ENCODE data around the gene CATSPERZ.

Gene CATSPERZ

DNA sequence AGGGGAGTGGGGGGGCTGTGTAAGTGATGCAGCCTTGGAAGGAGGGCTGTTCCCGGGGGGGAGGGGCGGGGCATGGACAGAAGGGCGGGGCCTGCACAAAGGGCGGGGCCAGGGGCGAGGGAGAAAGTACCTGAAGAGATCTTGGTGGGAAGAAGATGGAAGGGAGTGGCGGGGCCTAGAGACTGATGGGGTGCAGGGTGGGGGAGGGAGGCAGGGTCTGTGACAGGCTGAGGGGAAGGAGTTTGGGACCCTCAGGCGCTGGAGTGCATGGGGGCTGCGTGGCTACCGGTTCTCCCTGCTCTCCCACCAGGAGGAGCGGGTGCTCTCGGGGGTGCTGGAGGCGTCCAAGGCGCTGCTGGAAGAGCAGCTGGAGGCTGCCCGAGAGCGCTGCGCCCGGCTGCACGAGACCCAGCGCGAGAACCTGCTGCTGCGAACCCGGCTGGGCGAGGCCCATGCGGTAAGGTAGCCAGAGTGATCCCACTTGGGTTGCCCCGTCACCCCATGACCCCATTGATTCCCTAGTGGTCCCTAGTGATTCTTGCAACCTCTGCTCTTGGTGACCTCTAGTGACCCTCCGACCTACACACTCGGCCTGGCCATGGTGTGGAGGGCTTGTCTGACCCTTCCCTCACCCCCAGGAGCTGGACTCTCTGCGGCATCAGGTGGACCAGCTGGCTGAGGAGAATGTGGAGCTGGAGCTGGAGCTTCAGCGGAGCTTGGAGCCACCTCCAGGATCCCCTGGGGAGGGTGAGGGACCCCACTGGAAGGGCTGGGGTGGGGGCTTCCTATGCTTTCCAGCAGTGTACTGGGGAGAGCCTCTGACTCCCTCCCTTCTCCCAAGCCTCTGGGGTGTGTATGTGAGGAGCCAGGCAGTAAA, 42.9 kb downstream of the CATSPERZ start:
- no peak for DNase-seq

DNA sequence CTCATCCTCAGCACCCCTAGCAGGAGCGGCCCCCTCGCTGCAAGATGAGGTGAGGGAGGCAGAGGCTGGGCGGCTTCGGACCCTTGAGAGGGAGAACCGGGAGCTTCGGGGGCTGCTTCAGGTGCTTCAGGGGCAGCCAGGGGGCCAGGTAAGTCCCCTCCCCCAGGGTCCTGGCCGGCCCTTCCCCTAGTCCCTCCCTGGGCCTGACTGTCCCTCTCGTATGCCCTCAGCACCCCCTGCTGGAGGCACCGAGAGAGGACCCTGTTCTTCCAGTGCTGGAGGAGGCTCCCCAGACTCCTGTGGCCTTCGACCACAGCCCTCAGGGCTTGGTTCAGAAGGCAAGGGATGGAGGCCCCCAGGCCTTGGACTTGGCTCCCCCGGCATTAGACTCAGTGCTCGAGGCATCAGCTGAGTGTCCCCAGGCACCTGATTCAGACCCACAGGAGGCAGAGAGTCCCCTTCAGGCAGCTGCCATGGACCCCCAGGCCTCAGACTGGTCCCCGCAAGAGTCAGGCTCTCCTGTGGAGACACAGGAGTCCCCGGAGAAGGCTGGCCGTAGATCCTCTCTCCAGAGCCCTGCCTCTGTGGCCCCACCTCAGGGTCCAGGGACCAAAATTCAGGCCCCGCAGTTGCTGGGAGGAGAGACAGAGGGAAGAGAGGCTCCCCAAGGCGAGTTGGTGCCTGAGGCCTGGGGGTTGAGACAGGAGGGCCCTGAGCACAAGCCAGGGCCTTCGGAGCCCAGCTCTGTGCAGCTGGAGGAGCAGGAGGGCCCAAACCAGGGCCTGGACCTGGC, 43.8 kb downstream of the CATSPERZ start:
- no peak for DNase-seq

DNA sequence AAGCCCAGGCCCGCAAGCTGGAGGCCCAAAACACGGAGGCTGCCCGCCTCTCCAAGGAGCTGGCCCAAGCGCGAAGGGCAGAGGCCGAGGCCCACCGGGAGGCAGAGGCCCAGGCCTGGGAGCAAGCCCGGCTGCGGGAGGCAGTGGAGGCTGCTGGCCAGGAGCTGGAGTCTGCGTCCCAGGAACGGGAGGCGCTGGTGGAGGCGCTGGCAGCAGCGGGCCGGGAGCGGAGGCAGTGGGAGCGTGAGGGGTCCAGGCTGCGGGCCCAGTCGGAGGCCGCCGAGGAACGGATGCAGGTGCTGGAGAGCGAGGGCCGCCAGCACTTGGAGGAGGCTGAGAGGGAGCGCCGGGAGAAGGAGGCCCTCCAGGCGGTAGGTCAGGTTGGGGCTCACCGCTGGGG, 44.6 kb downstream of the CATSPERZ start:
- DNase-seq, result no peak

DNA sequence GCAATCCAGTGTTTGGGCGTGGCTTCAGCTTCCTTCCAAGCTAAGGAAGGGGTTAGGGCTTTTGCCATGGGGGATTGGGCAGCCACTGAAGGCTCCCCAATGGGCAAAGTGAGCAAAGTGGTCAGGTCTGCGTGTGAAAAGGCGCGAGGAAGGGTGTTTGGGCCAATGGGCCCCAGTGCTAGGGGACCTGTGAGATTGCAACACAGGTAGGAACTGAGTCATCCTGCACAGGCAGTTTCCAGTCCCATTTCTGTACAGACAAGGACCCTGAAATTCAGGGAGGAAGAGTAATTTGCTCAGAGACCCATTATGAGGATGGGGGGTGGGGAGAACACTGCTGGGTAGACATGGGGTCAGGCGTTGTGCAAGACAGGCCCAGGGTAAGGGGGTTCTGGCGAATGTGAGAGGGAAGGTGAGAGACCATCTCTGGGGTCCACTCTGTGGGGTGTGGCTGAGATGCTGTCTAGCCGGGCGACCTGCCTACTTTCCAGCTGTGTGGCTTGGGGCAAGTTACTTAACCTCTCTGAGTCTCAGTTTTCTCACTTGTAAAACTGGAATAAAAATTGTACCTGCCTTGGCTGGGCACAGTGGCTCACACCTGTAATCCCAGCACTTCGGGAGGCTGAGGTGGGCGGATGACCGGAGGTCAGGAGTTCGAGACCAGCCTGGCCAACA, 47.2 kb downstream of the CATSPERZ start:
- DNase-seq, result no peak

DNA sequence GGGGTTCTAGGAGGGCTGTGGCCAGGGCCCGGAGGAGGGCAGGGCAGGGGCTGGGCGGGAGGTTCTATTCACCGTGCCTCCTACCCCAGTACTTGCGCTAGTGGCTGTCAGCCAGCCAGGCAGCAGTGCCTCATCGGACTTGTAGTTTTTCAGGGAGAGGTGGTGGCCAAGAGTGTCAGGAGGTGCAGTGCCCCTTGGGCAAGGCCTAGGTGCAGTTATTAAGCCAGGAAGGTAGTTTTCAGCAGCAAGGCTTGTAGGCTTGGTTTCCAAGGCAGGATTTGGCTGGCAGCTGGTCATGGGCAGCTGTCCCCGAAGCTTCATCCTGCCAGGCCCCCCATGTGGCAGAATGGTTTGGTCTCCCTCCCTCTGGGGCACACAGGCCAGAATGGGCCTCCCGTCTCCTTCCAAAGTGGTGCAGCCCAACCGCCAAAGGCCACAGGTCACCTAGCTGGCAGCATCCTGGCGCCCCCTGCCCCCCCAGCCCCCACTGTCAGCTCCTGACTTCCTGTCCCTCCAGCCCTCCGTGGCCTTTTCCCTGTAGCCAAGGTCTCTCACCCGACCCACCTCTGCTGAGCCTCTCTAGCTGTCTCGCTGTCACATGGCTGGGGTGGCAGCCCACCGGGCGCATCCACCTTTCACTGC, 48.3 kb downstream of the CATSPERZ start:
- no peak for DNase-seq

DNA sequence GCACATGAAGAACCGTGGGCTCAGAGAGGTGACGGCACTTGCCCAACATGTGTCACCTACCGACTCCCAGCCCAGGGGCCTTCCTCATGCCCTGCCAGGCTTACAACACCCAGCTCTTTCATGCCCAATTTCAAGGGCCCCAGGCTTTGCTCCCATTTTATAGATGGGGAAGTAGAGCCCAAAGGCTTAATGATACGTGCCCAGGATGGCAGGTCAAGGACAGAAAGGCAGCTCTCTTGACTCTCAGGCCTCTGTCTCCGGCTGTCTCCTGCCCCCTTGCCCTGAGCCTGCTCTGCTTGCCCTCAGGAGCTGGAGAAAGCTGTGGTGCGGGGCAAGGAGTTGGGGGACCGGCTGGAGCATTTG, 48.8 kb downstream of the CATSPERZ start:
- DNase-seq, result no peak

DNA sequence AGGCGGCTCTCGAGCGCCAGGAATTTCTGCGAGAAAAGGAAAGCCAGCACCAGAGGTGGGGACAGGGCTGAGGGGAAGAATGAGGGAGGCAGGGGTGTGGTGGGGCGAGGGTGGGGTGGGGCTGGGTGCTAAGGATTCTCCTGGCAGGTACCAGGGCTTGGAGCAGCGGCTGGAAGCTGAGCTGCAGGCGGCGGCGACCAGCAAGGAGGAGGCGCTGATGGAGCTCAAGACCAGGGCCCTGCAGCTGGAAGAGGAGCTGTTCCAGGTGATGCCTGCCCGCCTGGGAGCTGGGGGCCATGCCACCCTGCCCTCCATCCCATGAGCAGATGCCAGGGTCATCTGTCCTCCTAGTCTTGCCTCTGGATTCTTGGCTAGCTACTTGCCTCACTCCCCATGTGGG, 49.2 kb downstream of the CATSPERZ start:
- no peak for DNase-seq

DNA sequence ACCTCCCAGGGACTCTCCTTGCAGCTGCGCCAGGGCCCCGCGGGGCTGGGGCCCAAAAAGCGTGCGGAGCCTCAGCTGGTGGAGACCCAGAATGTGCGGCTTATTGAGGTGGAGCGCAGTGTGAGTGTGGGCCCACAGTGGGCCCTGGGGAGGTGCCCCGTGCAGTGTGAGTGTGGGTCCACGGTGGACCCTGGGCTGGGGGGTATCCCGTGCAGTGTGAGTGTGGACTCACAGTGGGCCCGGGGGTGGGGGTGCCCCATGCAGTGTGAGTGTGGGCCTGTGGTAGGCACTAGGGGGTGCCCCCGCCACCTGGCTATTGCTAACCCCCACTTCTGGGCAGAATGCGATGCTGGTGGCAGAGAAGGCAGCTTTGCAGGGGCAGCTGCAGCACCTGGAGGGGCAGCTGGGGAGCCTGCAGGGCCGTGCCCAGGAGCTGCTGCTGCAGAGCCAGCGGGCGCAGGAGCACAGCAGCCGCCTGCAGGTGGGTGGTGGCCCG, 51.0 kb downstream of the CATSPERZ start:
- DNase-seq, result no peak

DNA sequence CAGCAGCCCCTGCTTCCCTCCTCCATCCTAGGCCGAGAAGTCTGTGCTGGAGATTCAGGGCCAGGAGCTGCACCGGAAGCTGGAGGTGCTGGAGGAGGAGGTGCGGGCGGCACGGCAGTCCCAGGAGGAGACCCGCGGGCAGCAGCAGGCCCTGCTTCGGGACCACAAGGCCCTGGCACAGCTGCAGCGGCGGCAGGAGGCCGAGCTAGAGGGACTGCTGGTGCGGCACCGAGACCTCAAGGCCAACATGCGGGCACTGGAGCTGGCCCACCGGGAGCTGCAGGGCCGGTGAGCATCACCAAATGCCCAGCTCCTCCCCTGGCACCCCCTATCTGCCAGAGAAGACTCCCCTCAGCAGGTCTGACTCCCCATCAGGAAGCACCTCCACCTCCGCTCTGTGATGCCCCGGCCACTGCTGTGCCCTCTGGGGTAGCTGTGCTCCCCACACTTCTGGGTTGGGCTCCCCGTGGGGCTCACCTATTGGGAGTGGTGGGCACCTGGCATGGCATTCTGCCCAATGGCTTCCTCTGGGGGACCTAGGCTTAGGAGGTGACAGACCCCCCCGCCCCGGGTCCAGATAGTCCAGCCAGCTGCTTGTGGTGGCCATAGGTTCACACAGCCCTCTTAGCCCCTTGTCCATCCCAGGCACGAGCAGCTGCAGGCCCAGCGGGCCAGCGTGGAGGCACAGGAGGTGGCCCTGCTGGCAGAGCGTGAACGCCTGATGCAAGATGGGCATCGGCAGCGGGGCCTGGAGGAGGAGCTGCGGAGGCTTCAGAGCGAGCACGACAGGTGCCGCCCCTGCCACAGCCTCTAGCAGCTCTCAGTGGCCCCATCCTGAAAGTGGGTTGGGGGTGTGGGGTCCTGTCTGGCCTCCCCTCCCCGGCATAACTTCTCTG, 52.2 kb downstream of the CATSPERZ start:
- no peak for DNase-seq

DNA sequence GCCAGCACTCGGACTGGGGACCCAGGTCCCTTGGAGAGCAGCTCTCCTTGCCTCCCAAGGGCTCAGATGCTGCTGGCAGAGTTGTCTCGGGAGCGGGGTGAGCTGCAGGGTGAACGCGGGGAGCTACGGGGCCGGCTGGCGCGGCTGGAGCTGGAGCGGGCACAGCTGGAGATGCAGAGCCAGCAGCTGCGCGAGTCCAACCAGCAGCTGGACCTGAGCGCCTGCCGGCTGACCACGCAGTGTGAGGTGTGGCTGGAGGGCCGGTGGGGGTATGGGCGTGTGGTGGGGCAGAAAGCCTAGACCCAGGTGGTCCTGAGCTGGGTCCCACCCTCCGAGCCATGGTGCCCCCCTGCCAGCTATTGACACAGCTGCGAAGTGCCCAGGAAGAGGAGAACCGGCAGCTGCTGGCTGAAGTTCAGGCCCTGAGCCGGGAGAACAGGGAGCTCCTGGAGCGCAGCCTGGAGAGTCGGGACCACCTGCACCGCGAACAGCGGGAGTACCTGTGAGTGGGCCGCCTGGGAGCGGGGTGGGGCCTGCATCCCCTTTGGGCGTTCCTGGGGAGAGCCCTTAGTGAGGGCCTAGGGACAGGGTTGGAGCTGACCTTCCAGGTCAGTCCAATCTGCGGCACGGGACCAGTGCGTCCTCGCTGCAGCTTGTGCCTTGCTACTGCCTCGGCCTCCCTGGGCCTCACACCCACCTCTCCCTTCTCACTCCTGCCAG, 53.0 kb downstream of the CATSPERZ start:
- no peak for DNase-seq

DNA sequence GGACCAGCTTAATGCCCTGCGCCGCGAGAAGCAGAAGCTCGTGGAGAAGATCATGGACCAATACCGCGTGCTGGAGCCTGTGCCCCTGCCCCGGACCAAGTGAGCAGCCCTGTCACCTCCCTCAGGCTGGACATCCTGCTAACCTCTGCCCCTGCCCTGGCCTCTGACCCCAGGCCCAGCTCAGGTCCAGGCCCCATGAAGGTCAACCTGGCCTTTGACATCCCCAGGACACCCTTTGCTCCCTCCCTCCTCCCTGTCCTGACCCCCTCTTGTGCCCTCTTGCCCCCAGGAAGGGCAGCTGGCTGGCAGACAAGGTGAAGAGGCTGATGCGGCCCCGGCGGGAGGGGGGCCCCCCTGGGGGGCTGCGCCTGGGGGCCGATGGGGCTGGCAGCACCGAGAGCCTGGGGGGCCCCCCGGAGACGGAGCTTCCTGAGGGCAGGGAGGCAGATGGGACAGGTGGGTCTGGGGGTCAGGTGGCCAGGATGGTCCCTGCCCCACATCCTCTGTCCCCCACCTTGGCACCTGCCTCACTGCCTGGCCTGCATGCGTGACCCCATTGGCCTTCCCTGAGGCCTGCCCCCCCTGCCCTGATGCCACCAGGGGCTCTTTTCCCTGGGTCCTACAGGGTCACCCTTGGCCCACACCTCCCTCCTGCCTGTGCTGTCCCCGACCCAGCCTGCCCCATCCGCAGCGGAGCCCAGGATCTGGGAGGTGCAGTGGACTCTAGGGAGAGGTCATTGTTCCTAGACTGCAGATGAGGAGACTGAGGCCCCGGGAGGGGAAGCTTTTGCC, 53.8 kb downstream of the CATSPERZ start:
- DNase-seq, result no peak
